Superior temporal gyrus (tissue), 1 donor: ENCODE data around the gene TBC1D28.
"Not testable (repeated sequence)": the region's sequence is repeated elsewhere in the genome, so short reads cannot be mapped to it uniquely, and the experiment has no call there.

Experiments used
- DNase-seq: peaks from one replicate; pipeline ENCODE4 v3.0.0-alpha.2; 2016; ENCODE audit errors: extremely low spot score

The TBC1D28 gene

DNA sequence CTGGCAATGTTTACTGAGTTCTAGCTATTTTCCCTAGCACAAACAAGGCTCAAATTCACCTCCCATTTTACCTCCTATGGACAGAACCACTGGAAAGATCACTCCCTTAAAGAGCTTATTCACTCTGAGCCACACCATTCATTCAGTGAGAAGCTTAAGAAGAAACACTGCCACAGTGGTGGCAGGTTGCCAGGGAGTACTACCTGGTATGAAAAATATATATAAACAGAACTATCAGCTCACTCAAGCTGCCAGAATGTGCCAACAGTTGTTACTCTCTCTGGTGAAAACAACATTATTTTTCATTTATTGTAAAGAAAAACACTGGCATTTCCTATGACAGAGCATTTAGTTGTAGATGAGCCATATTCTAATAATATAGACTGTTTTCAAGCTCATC is 31.2 kb downstream of the TBC1D28 start:
- not testable (repeated sequence) for DNase-seq

DNA sequence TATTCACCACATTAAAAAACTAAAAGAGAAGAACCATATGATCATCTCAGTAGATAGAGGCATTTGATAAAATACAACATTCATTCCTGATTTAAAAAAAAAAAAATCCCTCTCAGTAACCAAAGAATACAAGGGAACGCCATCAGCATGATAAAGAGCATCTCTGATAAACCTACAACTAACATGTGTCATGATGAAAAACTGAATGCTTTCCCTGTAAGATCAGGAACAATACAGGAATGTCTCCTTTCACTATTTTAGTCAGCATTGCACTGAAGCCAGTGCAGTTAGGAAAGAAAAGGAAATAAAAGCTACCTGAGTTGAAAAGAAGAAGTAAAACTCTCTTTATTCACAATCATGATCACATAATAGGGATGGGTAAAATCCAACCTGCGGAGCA is 51.1 kb downstream of the TBC1D28 start:
- not testable (repeated sequence) for DNase-seq
